Measurements from ENCODE around the gene PLAC8. TPM values are rescaled to one million over a fixed set of nuclear protein-coding genes. Genes with fewer than 3 reads are reported as not detected.
"Not testable (repeated sequence)": the region's sequence is repeated elsewhere in the genome, so short reads cannot be mapped to it uniquely, and the experiment has no call there.

Gene PLAC8
- total RNA-seq, 1 donor from 2014 or later: 1.1 TPM

- no peak for DNase-seq (ENCODE audit: low spot score in 2 of 2)
- Histone ChIP-seq H3K27ac (no peak overlapping the region), H3K4me3 (no peak overlapping the region), H3K36me3 (no peaks in the 10 kb centered on the region), H3K27me3 (no peaks in the 10 kb centered on the region), H3K4me1 (no peaks in the 10 kb centered on the region), H3K9me3 (no peaks in the 10 kb centered on the region)
- TF ChIP-seq CTCF (IDR thresholded peaks at IDR 0.05): no peak
- intact Hi-C loops (cut with DNase I): no loop called here
These were observed 24.9 kb downstream of the PLAC8 start for GRCh38 chr4:83089410-83090157.

- H3K27me3 ChIP-seq; H3K9me3 ChIP-seq; intact Hi-C loops (cut with DNase I); DNase-seq (ENCODE audit: low spot score in 2 of 2); H3K27ac ChIP-seq; H3K4me3 ChIP-seq; H3K4me1 ChIP-seq; H3K36me3 ChIP-seq: not testable (repeated sequence)
These were observed 29.6 kb downstream of the PLAC8 start for GRCh38 chr4:83084956-83085355.

GRCh38 chr4:83083925-83084475 is 30.5 kb downstream of the PLAC8 start:
- intact Hi-C loops (cut with DNase I): no loop called here
- TF ChIP-seq CTCF (IDR thresholded peaks at IDR 0.05): no peak
- no peak for DNase-seq (ENCODE audit: low spot score in 2 of 2)
- Histone ChIP-seq H3K4me1 (no peaks in the 10 kb centered on the region), H3K36me3 (no peaks in the 10 kb centered on the region), H3K27me3 (no peaks in the 10 kb centered on the region), H3K27ac (no peak overlapping the region), H3K4me3 (no peak overlapping the region), H3K9me3 (no peaks in the 10 kb centered on the region)

GRCh38 chr4:83082777-83083176 is 31.8 kb downstream of the PLAC8 start:
- Histone ChIP-seq H3K27ac (no peak overlapping the region), H3K36me3 (no peaks in the 10 kb centered on the region), H3K27me3 (no peaks in the 10 kb centered on the region), H3K4me1 (no peaks in the 10 kb centered on the region), H3K9me3 (no peaks in the 10 kb centered on the region), H3K4me3 (no peak overlapping the region)
- no peak for DNase-seq (ENCODE audit: low spot score in 2 of 2)
- intact Hi-C loops (cut with DNase I): no loop called here
- TF ChIP-seq CTCF (IDR thresholded peaks at IDR 0.05): no peak

- H3K4me3 ChIP-seq: no peak overlapping the region
- no peak for DNase-seq (ENCODE audit: low spot score in 2 of 2)
- intact Hi-C loops (cut with DNase I): no loop called here
These were observed 34.0 kb downstream of the PLAC8 start for GRCh38 chr4:83080561-83080960.

More at GRCh38 chr4:83080561-83080960, 34.0 kb downstream of the PLAC8 start:
- Histone ChIP-seq H3K9me3 (no peaks in the 10 kb centered on the region), H3K27me3 (no peaks in the 10 kb centered on the region), H3K27ac (no peak overlapping the region), H3K4me1 (no peaks in the 10 kb centered on the region), H3K36me3 (peaks cover 10 to 15% of the 10 kb centered on the region in 2 donors)
- TF ChIP-seq CTCF (IDR thresholded peaks at IDR 0.05): no peak

Measured in ascending aorta (tissue), 2 donors.